NCI-H2227 (cell line): ENCODE data around the gene EEF2.
A peak's percentile ranks its signal among the peaks of the same experiment; 100 is the strongest.
"Not testable (repeated sequence)": the region's sequence is repeated elsewhere in the genome, so short reads cannot be mapped to it uniquely, and the experiment has no call there.

Experiments
- DNase-seq: peaks from one replicate; lab custom pipeline; 2025; ENCODE audit not compliant: unreplicated experiment; lab: John Stamatoyannopoulos, UW

The EEF2 gene

DNA sequence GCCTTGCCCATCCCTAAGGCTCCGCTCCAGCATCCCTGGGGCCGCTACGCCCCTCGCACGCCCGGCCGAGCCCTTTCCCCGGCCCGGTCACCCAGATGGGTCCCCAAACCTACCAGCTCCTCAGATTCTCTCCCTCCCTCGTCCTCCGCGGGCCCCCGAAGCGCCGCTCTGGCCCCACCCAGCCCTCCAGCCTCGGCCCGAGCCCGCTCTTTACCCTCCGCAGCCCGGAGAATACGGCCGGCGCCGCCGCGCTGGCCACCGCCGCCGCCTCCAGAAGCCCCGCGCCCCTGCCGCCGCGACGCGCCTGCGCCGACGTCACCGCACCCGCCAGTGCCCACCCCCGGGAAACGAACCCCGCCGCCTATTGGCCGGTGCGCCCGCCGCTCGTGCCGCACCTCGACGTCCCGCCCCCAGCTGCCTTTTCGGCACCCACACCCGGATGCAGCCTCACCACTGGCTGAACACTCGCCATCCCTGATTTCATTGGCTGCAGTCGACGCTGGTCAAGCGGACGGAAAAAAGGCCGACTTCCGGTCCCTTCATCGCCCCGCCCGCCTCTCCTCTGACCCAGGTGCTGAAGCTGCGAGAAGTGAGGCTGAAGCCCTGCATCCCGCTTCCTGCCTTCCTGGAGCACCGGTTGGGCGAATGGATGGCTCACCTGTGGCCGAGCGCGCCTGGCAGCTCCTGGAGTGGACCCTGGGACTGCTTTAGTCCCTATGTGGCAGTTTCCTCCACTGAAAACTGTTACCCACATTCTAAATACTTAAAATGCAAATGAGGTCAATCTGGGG is 14.3 kb downstream of the EEF2 start, which contains the start of gene DAPK3:
Gene DAPK3 (minus strand): TSS at position 292 of the 791 bp plus-strand sequence. CDS start 1,364 bp downstream, outside the sequence.
- DNase-seq: peak; percentile 95

DNA sequence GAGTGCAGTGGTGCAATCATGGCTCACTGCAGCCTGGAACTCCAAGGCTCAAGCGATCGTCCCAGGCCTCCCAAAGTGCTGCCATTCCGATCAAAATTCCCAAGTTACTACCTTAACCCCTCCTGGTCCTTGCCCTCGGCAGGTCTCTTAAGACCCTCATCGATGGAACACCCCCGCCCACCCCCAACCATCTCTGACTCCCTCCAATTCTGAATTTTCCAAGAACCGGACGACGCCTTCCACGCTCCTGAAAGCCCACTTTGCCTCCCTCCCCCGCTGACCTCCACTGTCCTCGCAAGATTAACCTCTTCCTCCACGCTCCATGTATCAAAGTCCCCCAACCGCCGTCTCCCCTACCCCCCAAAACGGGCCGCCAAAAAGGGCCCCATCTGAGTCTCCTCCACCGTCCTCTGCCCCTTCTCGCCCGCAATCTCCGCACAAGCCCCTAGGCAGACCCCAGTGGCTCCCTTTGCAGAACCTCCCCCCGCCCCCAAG is 14.9 kb downstream of the EEF2 start:
- no peak for DNase-seq

DNA sequence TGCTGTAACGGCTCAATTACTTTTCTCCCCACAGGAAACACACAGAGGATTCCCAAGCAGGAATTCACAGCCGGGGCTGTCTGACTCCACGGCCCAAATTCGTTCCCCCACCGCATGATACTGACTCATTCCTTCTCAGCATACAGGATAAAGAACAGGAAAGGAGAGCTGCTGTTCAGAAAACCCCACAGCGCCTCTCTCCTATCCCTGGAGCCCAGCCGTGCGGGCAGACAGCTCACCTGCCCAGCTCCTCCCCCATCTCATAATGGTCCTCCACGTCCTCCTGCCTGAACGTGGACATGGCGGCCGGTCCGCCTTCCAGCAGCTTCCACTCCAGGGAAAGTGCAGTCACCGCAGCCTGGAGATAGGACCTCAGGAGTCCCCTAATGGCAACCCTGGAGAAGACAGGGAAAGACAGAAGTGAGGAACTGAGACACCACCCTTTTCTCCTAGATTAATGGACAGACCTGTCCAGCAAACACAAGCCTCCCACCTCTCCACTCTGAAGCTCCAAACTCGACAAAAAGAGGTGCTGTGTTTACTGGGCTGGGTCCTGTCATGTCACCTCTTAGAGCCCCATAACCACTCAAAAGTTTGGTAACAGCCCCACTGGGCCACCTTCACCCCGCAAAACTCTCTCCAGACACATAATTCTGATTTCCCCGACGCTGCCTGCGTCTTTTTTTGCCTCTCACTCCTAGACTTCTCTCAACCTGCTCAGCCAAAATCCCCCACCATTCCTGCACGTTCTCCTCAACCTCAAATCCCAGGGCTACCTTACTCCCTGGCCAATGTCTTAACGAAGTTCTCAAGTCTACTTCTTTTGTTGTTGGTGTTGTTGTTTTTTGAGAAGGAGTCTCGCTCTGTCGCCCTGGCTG is 15.6 kb downstream of the EEF2 start:
- DNase-seq: peak; percentile 49

- DNase-seq: peak; percentile 39
Measured at GRCh38 chr19:3968556-3969434, 16.5 kb downstream of the EEF2 start.

GRCh38 chr19:3967983-3968382 is 17.3 kb downstream of the EEF2 start:
- not testable (repeated sequence) for DNase-seq

DNA sequence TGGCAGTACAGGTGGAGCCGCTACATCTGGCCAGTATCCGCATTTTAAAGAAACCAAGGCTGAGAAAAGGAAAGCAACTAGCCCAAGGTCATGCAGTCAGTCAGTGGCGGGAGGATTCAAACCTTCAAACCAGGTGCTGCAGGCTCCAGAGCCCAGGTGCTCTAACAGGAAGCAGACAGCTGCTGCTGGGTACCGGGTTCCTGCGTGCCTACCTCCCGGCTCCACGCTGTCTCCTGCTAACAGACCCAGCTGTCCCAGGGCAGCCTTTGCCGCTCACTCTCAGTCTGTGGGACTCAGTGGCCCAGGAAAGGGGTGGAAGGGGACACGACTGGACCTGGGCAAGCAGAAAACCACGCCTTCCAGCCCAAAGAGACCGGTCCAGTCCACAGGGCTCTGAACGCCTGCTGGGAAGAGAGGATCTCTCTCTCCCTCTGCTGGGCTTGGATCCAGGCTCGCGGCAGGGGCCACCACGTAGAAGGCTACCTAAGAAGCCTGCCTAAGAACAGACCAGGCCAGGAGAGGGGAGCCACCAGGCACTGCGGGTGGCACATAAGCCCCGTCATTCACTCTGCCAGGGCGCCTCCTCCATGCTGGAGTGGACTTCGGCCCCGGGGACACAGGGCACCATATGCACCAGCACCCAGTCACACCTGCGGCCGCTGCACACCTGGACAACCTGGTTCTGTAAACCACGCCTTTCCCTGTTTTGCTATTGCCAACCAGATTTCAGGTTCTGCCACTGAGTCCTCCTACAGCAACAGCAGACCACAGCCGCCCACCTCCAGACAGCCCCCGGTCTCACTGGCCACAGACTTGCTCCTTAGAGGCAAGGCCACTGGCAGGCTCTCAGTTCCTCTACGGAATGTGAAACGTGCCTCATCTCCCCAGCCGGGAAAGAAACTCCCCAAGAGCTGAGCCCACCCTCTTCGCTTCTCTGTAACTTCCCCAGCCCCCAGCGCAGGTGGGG is 18.9 kb downstream of the EEF2 start:
- DNase-seq: no peak

DNA sequence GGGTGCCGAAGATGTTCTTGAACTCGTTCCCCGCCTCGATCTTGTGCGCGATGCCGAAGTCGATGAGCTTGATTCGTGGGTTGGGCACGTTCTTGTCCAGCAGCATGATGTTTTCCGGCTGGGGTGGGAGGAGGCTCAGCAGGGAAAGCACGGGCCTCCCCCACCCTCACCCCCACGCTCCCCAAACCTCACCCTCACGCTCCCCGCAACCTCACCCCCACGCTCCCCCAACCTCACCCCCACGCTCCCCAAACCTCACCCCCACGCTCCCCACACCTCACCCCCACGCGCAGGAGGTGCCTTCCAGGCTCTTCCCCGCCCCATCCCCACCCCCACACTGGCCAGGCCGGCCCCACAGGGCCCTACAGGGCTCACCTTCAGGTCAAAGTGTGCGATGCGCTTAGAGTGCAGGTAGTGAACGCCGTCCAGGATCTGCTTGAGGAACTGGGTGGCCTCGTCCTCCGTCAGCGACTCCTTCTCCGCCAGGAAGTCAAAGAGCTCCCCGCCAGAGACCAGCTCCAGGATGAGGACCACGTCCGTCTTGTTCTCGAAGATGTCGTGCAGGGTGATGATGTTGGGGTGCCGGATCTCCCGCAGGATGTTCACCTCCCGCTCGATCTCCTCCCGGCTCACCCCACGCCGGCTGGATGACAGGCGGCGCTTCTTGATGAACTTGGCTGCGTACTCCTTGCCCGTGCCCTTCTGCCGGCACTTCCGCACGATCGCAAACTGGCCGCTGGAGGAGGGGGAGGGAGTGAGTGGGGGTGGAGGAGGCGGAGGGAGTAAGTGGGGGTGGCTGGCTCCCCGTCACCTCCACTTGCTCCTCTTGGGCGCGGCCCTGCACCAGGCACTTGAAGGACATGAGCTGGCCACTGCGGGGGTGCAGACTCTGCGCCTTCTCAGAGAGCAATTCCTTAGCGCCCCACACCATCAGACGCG is 20.7 kb downstream of the EEF2 start:
- DNase-seq: no peak

GRCh38 chr19:3963458-3964255 is 21.6 kb downstream of the EEF2 start:
- DNase-seq: no peak

- no peak for DNase-seq
Measured at GRCh38 chr19:3961007-3961406, 24.3 kb downstream of the EEF2 start.

- no peak for DNase-seq
Measured at GRCh38 chr19:3959766-3960131, 25.5 kb downstream of the EEF2 start.

- no peak for DNase-seq
Measured at GRCh38 chr19:3958836-3959765, 26.2 kb downstream of the EEF2 start.

DNA sequence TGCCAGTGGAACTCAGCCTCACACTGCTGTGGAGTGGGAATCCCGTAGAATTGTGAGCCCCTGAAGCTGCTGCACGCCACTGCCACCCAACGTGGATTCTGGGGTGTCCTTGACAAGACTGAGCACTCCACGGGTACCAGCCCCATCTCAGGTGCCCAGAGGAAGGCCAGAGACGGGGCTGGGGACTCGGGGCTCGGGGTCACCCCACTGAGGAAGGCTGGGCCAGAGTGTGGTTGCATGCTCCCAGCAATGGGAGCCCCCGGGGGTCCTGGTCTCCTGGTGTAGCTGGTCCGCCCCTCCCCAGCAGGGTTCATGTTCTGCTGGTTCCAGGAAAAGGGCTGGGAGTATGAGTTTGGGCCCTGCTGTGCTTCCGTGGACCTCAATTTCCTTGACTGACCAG is 29.6 kb downstream of the EEF2 start:
- DNase-seq: no peak

- DNase-seq: not testable (repeated sequence)
Measured at GRCh38 chr19:3955276-3955675, 30.0 kb downstream of the EEF2 start.

- no peak for DNase-seq
Measured at GRCh38 chr19:3954107-3954506, 31.2 kb downstream of the EEF2 start.

- DNase-seq: not testable (repeated sequence)
Measured at GRCh38 chr19:3952755-3953276, 32.4 kb downstream of the EEF2 start.
